ENCODE results near the gene TLCD3B.

GRCh38 chr16:30054451-30054850, 23.4 kb upstream of the TLCD3B start:
- TF ChIP-seq POLR2A (IDR thresholded peaks at IDR 0.05): no peak
- TF ChIP-seq CTCF (IDR thresholded peaks at IDR 0.05): no peak
- no peak for TF ChIP-seq EP300 (IDR thresholded peaks at IDR 0.05)

Measured in tibial nerve (tissue), 4 donors.